Upper lobe of right lung (tissue), 1 donor: ENCODE results near the gene SARDH. TPM values are rescaled to one million over a fixed set of nuclear protein-coding genes. Genes with fewer than 3 reads are reported as not detected.

Source experiments
- ATAC-seq: fragments of 200-7000 bp; cut with Tn5 transposase; one replicate; pipeline ENCODE4 v1.9.1; 2020; ENCODE audit warnings: mild to moderate bottlenecking, moderate library complexity
- DNase-seq: peaks from one replicate; pipeline ENCODE4 v3.0.0-alpha.2; 2020
- H3K27ac ChIP-seq: fragments of 200-600 bp; one replicate; pipeline ENCODE4 v1.8.0; 2022
- H3K27me3 ChIP-seq: fragments of 200-600 bp; one replicate; pipeline ENCODE4 v1.8.0; 2022; ENCODE audit warnings: mild to moderate bottlenecking
- H3K36me3 ChIP-seq: fragments of 200-600 bp; one replicate; pipeline ENCODE4 v1.8.0; 2022
- H3K4me1 ChIP-seq: fragments of 200-600 bp; one replicate; pipeline ENCODE4 v1.8.0; 2022
- H3K4me3 ChIP-seq: fragments of 200-600 bp; one replicate; pipeline ENCODE4 v1.8.0; 2022; ENCODE audit warnings: mild to moderate bottlenecking
- H3K9me3 ChIP-seq: fragments of 200-600 bp; one replicate; pipeline ENCODE4 v1.8.0; 2022
- CTCF ChIP-seq: fragments of 200-600 bp; IDR thresholded peaks from one replicate; pipeline ENCODE4 v1.8.0; 2022; ENCODE audit warnings: antibody characterized with exemption
- intact Hi-C: fragments of 100-400 bp; cut with DNase I; formaldehyde crosslinking; loops from one replicate; pipeline ENCODE4 v1.11.0; 2022
- total RNA-seq: library from RNA; stranded (reverse); fragmentation: NEBNext Ultra II Directional; extraction: Animal tissue kit (Norgen Biotek cat#: 25700); gene quantifications from one replicate; pipeline ENCODE4 v1.2.1, GENCODE V29; 2021
- donor health status: DM: no; HTN: yes; CAD: no; lungs with severe emphysema.

SARDH gene
- total RNA-seq, 1 donor from 2014 or later: 6.8 TPM

- Histone ChIP-seq H3K4me1 (no peaks in the 10 kb centered on the region), H3K9me3 (no peaks in the 10 kb centered on the region), H3K4me3 (no peak overlapping the region), H3K27me3 (no peaks in the 10 kb centered on the region), H3K27ac (no peak overlapping the region), H3K36me3 (no peaks in the 10 kb centered on the region)
- TF ChIP-seq CTCF: no peak
- no peak for ATAC-seq
- DNase-seq: peak; percentile 60
- intact Hi-C loops: no loop called here
These were observed 7.0 kb downstream of the SARDH start for GRCh38 chr9:133730994-133731715.

- no peaks in the 10 kb centered on the region for H3K9me3 ChIP-seq
- intact Hi-C loops: loop anchor here (5.0 kb wide), 1 partner anchor 197 kb away; the partner anchor contains the start of gene ADAMTSL2
- H3K4me3 ChIP-seq: no peak overlapping the region
- H3K27me3 ChIP-seq: no peaks in the 10 kb centered on the region
- ATAC-seq: no peak
- TF ChIP-seq CTCF: no peak
- no peaks in the 10 kb centered on the region for H3K4me1 ChIP-seq
- peak; percentile 51 for DNase-seq
- H3K27ac ChIP-seq: no peak overlapping the region
- H3K36me3 ChIP-seq: no peaks in the 10 kb centered on the region
These were observed 8.4 kb downstream of the SARDH start for GRCh38 chr9:133729617-133730281.

GRCh38 chr9:133728856-133729616, 9.1 kb downstream of the SARDH start:
- intact Hi-C loops: loop anchor here (5.0 kb wide), 1 partner anchor 197 kb away; the partner anchor contains the start of gene ADAMTSL2
- no peak for TF ChIP-seq CTCF
- no peak for ATAC-seq

GRCh38 chr9:133727876-133728441, 10.2 kb downstream of the SARDH start:
- DNase-seq (peak; percentile 63), ATAC-seq (no peak)
- no peak for TF ChIP-seq CTCF
- Histone ChIP-seq H3K4me1 (no peaks in the 10 kb centered on the region), H3K9me3 (no peaks in the 10 kb centered on the region), H3K4me3 (no peak overlapping the region), H3K36me3 (no peaks in the 10 kb centered on the region), H3K27ac (no peak overlapping the region), H3K27me3 (no peaks in the 10 kb centered on the region)
- intact Hi-C loops: loop anchor here (5.0 kb wide), 1 partner anchor 196 kb away; the partner anchor contains the start of gene ADAMTSL2

More at GRCh38 chr9:133728856-133729616, 9.1 kb downstream of the SARDH start:
- Histone ChIP-seq H3K27me3 (no peaks in the 10 kb centered on the region), H3K4me3 (no peak overlapping the region), H3K9me3 (no peaks in the 10 kb centered on the region), H3K36me3 (no peaks in the 10 kb centered on the region), H3K4me1 (no peaks in the 10 kb centered on the region), H3K27ac (no peak overlapping the region)
- no peak for DNase-seq

DNA sequence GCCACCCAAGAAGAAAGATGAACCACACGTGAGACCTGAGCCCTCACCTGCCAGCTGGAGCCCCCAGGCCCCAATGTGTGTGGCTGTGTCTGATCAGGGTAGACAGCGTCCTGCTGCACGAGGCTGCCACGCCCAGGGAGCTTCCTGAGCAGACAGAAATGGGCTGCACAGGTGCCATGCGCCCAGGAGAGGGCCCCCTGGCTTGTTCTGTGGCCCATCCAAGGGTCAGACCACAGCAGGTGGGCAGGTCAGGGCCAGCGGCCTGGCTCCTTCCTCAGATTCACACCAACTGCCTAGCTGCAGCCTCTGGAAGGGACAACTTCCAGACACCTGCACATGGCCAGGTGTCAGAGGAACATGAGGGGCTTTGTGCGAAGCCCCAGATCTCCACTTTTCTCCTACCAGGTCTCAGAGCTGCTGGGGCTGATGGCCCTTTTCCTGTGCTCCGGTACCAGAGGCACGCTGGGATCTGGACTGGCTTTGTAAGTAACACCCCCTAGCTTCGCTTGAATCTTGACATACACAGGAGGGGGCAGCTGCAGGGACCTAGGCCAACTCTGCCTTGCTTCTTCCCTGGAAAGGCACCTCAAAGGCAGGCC, 10.8 kb downstream of the SARDH start:
- Histone ChIP-seq H3K27ac (no peak overlapping the region), H3K27me3 (no peaks in the 10 kb centered on the region), H3K4me3 (no peak overlapping the region), H3K4me1 (no peaks in the 10 kb centered on the region), H3K36me3 (no peaks in the 10 kb centered on the region), H3K9me3 (no peaks in the 10 kb centered on the region)
- ATAC-seq (no peak), DNase-seq (peak; percentile 58)
- intact Hi-C loops: loop anchor here (5.0 kb wide), 1 partner anchor 195 kb away; the partner anchor contains the start of gene ADAMTSL2
- no peak for TF ChIP-seq CTCF
